GM12878 (cell line): ENCODE results near the gene SHISA7. TPM values are rescaled to one million over a fixed set of nuclear protein-coding genes. Genes with fewer than 3 reads are reported as not detected.
A peak's percentile ranks its signal among the peaks of the same experiment; 100 is the strongest.

Experiments
- BCL11A ChIP-seq: IDR thresholded peaks from 2 replicates; pipeline ENCODE4 v1.6.1; 2011; ENCODE audit warnings: low read depth, low read length
- GATAD2B ChIP-seq: fragments of 450-650 bp; conservative IDR thresholded peaks from 2 replicates; pipeline ENCODE4 v1.6.1; 2017; ENCODE audit warnings: low read depth, mild to moderate bottlenecking, moderate library complexity
- MEF2A ChIP-seq: IDR thresholded peaks from 2 replicates; pipeline ENCODE4 v1.6.1; 2011; ENCODE audit warnings: low read depth, mild to moderate bottlenecking, low read length, moderate library complexity; ENCODE audit not compliant: insufficient read depth
- MEF2B ChIP-seq: fragments of 450-650 bp; IDR thresholded peaks from 2 replicates; pipeline ENCODE4 v1.6.1; 2018; ENCODE audit warnings: mild to moderate bottlenecking, moderate library complexity; ENCODE audit not compliant: partially characterized antibody, poor library complexity, severe bottlenecking
- PAX5 ChIP-seq: IDR thresholded peaks from 2 replicates; pipeline ENCODE4 v1.6.1; 2011; ENCODE audit warnings: low read depth, low read length, borderline replicate concordance
- TCF3 ChIP-seq: IDR thresholded peaks from 2 replicates; pipeline ENCODE4 v1.6.1; 2012; ENCODE audit warnings: low read depth, mild to moderate bottlenecking, low read length, borderline replicate concordance; ENCODE audit not compliant: insufficient read depth
- WRNIP1 ChIP-seq: IDR thresholded peaks from 2 replicates; pipeline ENCODE4 v1.6.1; 2011; ENCODE audit warnings: low read depth, low read length, improper control_type of control experiment, borderline replicate concordance
- ZNF24 ChIP-seq: fragments of 450-650 bp; IDR thresholded peaks from 2 replicates; pipeline ENCODE4 v1.6.1; 2017; ENCODE audit warnings: antibody characterized with exemption, mild to moderate bottlenecking
- ZNF622 ChIP-seq: fragments of 450-650 bp; IDR thresholded peaks from 2 replicates; pipeline ENCODE4 v1.6.1; 2017; ENCODE audit warnings: mild to moderate bottlenecking, inconsistent platforms
- polyA plus RNA-seq, 11 experiments: library from polyadenylated mRNA; depleted of rRNA in 4 of 11; unstranded in 6 of 11; stranded (reverse) in 5 of 11; fragments of >200 nt; fragmentation: Nextera tagmentation in 4 of 11; fragmentation: Illumina TruSeq in 1 of 11; extraction: Ambion mirVana in 4 of 11; extraction: Trizol in 1 of 11; gene quantifications; 1 replicate in 1 of 11; 2 replicates in 10 of 11; pipeline versions ENCODE4 v1.2.1 to v1.2.3, GENCODE V29; 2011 to 2016; ENCODE audit warnings: inconsistent platforms in 2 of 11, missing spikeins in 2 of 11, low read depth in 1 of 11
- total RNA-seq, 4 experiments: library from RNA; depleted of rRNA in 3 of 4; stranded (reverse); fragments of >200 nt in 3 of 4; fragmentation: Illumina TruSeq in 1 of 4; extraction: Trizol in 1 of 4; gene quantifications; 2 replicates each; pipeline versions ENCODE4 v1.2.1 to v1.2.3, GENCODE V29; 2013 to 2021
- TF ChIP-seq, protein P1 (sequence below): IDR thresholded peaks from 2 replicates; pipeline ENCODE4 v1.6.1; 2012; ENCODE audit warnings: mild to moderate bottlenecking, low read depth, low read length
- TF ChIP-seq, protein P2 (sequence below): fragments of 450-650 bp; conservative IDR thresholded peaks from 2 replicates; pipeline ENCODE4 v1.6.1; 2017; ENCODE audit warnings: mild to moderate bottlenecking, moderate library complexity
- TF ChIP-seq, protein P3 (sequence below): fragments of 450-650 bp; IDR thresholded peaks from 2 replicates; pipeline ENCODE4 v1.6.1; 2017; ENCODE audit warnings: antibody characterized with exemption, mild to moderate bottlenecking, moderate library complexity
- TF ChIP-seq, protein P4 (sequence below): fragments of 450-650 bp; IDR thresholded peaks from 2 replicates; pipeline ENCODE4 v1.6.1; 2017; ENCODE audit warnings: mild to moderate bottlenecking, low read depth, inconsistent platforms; ENCODE audit not compliant: poor library complexity, severe bottlenecking
- TF ChIP-seq, protein P5 (sequence below): fragments of 450-650 bp; formaldehyde crosslinking; IDR thresholded peaks from 2 replicates; pipeline ENCODE4 v1.4.0; 2020; ENCODE audit warnings: mild to moderate bottlenecking, moderate library complexity

The SHISA7 gene
- total and polyA plus RNA-seq, 10 of the 15 experiments (the other 5 are each of a cell fraction or from before 2014, with no cell fraction given) = 0.03 TPM; not detected in 9

DNA sequence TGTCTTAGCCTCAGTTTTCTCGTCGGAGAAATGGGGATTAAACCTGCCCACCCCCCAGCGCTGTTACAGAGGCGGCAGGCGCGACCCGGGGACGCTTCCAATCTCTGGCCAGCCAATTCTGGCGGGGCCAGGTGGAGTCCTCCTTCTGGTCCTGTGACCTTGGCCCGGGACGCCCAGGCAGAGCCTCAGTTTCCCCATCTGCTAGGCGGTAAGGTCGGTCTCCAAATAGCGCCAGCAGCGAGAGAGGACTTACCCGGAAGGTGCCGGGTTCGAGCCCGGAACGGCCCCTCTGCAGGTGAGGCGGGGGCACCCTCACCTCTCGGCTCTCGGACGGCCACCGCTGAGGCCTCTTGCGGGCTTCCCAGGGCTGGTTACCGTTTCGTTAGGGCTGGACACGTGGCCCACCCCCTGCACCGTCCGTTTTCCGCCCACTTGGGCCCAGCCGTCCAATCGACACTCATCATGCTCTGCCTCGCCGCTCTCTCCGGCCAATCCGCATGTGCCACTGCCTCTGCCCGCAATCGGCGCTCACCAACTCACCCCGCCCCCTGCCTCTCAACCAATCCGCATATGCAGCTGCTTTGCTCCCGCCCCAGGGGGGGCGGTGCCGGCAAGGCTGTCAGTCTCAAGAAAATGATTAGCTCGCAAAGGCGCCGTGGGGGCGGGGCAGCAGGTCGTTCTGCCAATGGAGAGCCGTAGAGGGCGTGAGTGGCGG lies 18.3 kb upstream of the SHISA7 start, which contains the start of gene ISOC2 (continued):
- TF ChIP-seq TCF3 (0 out of 2 replicates have a peak, but pooled peaks have one; percentile 8), MEF2A (no peak), GATAD2B (peak; percentile 57), MEF2B (peak; percentile 85), PAX5 (no peak), ZNF622 (no peak), BCL11A (no peak), ZNF24 (no peak), WRNIP1 (no peak)
- TF ChIP-seq, protein P1, sequence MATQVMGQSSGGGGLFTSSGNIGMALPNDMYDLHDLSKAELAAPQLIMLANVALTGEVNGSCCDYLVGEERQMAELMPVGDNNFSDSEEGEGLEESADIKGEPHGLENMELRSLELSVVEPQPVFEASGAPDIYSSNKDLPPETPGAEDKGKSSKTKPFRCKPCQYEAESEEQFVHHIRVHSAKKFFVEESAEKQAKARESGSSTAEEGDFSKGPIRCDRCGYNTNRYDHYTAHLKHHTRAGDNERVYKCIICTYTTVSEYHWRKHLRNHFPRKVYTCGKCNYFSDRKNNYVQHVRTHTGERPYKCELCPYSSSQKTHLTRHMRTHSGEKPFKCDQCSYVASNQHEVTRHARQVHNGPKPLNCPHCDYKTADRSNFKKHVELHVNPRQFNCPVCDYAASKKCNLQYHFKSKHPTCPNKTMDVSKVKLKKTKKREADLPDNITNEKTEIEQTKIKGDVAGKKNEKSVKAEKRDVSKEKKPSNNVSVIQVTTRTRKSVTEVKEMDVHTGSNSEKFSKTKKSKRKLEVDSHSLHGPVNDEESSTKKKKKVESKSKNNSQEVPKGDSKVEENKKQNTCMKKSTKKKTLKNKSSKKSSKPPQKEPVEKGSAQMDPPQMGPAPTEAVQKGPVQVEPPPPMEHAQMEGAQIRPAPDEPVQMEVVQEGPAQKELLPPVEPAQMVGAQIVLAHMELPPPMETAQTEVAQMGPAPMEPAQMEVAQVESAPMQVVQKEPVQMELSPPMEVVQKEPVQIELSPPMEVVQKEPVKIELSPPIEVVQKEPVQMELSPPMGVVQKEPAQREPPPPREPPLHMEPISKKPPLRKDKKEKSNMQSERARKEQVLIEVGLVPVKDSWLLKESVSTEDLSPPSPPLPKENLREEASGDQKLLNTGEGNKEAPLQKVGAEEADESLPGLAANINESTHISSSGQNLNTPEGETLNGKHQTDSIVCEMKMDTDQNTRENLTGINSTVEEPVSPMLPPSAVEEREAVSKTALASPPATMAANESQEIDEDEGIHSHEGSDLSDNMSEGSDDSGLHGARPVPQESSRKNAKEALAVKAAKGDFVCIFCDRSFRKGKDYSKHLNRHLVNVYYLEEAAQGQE = no peak
- TF ChIP-seq, protein P2, sequence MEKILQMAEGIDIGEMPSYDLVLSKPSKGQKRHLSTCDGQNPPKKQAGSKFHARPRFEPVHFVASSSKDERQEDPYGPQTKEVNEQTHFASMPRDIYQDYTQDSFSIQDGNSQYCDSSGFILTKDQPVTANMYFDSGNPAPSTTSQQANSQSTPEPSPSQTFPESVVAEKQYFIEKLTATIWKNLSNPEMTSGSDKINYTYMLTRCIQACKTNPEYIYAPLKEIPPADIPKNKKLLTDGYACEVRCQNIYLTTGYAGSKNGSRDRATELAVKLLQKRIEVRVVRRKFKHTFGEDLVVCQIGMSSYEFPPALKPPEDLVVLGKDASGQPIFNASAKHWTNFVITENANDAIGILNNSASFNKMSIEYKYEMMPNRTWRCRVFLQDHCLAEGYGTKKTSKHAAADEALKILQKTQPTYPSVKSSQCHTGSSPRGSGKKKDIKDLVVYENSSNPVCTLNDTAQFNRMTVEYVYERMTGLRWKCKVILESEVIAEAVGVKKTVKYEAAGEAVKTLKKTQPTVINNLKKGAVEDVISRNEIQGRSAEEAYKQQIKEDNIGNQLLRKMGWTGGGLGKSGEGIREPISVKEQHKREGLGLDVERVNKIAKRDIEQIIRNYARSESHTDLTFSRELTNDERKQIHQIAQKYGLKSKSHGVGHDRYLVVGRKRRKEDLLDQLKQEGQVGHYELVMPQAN = peak; percentile 93
- TF ChIP-seq, protein P3, sequence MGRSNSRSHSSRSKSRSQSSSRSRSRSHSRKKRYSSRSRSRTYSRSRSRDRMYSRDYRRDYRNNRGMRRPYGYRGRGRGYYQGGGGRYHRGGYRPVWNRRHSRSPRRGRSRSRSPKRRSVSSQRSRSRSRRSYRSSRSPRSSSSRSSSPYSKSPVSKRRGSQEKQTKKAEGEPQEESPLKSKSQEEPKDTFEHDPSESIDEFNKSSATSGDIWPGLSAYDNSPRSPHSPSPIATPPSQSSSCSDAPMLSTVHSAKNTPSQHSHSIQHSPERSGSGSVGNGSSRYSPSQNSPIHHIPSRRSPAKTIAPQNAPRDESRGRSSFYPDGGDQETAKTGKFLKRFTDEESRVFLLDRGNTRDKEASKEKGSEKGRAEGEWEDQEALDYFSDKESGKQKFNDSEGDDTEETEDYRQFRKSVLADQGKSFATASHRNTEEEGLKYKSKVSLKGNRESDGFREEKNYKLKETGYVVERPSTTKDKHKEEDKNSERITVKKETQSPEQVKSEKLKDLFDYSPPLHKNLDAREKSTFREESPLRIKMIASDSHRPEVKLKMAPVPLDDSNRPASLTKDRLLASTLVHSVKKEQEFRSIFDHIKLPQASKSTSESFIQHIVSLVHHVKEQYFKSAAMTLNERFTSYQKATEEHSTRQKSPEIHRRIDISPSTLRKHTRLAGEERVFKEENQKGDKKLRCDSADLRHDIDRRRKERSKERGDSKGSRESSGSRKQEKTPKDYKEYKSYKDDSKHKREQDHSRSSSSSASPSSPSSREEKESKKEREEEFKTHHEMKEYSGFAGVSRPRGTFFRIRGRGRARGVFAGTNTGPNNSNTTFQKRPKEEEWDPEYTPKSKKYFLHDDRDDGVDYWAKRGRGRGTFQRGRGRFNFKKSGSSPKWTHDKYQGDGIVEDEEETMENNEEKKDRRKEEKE = no peak
- TF ChIP-seq, protein P4, sequence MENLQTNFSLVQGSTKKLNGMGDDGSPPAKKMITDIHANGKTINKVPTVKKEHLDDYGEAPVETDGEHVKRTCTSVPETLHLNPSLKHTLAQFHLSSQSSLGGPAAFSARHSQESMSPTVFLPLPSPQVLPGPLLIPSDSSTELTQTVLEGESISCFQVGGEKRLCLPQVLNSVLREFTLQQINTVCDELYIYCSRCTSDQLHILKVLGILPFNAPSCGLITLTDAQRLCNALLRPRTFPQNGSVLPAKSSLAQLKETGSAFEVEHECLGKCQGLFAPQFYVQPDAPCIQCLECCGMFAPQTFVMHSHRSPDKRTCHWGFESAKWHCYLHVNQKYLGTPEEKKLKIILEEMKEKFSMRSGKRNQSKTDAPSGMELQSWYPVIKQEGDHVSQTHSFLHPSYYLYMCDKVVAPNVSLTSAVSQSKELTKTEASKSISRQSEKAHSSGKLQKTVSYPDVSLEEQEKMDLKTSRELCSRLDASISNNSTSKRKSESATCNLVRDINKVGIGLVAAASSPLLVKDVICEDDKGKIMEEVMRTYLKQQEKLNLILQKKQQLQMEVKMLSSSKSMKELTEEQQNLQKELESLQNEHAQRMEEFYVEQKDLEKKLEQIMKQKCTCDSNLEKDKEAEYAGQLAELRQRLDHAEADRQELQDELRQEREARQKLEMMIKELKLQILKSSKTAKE = no peak
- TF ChIP-seq, protein P5, sequence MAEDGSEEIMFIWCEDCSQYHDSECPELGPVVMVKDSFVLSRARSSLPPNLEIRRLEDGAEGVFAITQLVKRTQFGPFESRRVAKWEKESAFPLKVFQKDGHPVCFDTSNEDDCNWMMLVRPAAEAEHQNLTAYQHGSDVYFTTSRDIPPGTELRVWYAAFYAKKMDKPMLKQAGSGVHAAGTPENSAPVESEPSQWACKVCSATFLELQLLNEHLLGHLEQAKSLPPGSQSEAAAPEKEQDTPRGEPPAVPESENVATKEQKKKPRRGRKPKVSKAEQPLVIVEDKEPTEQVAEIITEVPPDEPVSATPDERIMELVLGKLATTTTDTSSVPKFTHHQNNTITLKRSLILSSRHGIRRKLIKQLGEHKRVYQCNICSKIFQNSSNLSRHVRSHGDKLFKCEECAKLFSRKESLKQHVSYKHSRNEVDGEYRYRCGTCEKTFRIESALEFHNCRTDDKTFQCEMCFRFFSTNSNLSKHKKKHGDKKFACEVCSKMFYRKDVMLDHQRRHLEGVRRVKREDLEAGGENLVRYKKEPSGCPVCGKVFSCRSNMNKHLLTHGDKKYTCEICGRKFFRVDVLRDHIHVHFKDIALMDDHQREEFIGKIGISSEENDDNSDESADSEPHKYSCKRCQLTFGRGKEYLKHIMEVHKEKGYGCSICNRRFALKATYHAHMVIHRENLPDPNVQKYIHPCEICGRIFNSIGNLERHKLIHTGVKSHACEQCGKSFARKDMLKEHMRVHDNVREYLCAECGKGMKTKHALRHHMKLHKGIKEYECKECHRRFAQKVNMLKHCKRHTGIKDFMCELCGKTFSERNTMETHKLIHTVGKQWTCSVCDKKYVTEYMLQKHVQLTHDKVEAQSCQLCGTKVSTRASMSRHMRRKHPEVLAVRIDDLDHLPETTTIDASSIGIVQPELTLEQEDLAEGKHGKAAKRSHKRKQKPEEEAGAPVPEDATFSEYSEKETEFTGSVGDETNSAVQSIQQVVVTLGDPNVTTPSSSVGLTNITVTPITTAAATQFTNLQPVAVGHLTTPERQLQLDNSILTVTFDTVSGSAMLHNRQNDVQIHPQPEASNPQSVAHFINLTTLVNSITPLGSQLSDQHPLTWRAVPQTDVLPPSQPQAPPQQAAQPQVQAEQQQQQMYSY (CRISPR knock-in tag) = no peak
